ENCODE measurements around the gene CCBE1. TPM values are rescaled to one million over a fixed set of nuclear protein-coding genes. Genes with fewer than 3 reads are reported as not detected.
"Not testable (repeated sequence)": the region's sequence is repeated elsewhere in the genome, so short reads cannot be mapped to it uniquely, and the experiment has no call there.

The CCBE1 gene
- polyA plus RNA-seq, 3 donors: 28.0 to 35.2 (median 32.8) TPM

GRCh38 chr18:59694824-59695223 lies 2.4 kb downstream of the CCBE1 start:
- no peak for DNase-seq (ENCODE audit: extremely low read depth in 1 of 11, low read depth in 9 of 11, low spot score in 4 of 11)

- no peak for DNase-seq (ENCODE audit: extremely low read depth in 1 of 11, low read depth in 9 of 11, low spot score in 4 of 11)
Measured at GRCh38 chr18:59691996-59692395, 5.2 kb downstream of the CCBE1 start.

- DNase-seq (ENCODE audit: extremely low read depth in 1 of 11, low read depth in 9 of 11, low spot score in 4 of 11): no peak
Measured at GRCh38 chr18:59690996-59691395, 6.2 kb downstream of the CCBE1 start.

GRCh38 chr18:59690186-59690982 lies 6.8 kb downstream of the CCBE1 start:
- no peak for DNase-seq (ENCODE audit: extremely low read depth in 1 of 11, low read depth in 9 of 11, low spot score in 4 of 11)

DNA sequence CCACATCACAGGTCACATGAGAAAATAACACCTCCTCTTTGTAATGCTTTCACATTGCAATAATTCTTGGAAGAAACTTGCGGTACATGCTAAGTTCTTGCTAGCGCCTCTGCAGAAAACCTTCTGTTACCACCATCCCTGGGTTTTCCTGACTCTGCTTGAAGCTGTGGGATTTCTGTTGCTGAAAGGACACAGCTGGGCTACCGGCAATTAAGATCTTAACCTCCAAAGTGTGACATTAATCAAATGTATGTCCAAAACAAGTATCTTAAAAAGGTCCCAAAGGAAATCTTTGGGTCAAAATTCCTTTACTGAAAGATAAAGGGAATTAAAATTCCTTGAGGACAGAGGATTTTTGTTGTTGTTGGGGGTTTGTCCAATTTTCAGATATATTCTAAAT lies 7.5 kb downstream of the CCBE1 start:
- DNase-seq (ENCODE audit: extremely low read depth in 1 of 11, low read depth in 9 of 11, low spot score in 4 of 11): peak in 1 of 11 donors; percentile 35

GRCh38 chr18:59686260-59686659 lies 11.0 kb downstream of the CCBE1 start:
- no peak for DNase-seq (ENCODE audit: extremely low read depth in 1 of 11, low read depth in 9 of 11, low spot score in 4 of 11)

DNA sequence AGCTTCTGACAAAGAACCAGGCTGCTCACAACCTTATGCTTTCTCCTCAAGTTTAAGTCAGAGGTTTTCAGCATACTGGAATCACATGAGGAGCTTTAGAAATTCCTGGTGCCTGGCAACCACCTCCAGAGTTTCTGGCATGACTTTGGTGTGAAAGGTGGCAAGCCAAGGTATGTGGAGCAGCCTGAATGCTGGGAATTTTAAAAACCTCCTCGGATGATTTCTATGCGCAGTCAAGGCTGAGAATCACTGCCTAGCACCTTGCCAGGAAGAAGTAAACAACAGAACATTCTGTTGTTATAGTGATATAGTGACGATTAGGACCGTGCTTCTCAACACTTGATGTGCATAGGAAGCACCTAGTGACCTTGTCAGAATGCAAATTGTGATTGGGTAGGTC lies 11.7 kb downstream of the CCBE1 start:
- no peak for DNase-seq (ENCODE audit: extremely low read depth in 1 of 11, low read depth in 9 of 11, low spot score in 4 of 11)

DNA sequence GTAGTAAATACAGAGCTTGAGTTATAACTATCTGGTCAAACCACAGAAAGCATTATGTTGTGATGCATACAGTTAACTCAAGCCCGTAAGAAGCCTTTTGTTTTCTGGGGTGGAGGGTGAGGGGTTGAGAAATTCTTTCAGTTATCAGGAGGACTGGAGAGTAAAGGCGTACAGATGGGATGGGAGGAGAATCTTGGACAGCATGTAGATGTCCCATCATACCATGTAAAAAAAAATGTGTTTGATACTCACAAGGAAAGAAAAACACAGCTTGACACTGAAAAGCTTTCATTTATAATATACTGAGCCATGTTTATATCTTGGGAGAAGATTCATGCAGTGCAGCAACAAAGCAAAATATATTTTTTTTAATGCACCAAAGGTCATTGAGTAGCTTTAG lies 12.4 kb downstream of the CCBE1 start:
- DNase-seq (ENCODE audit: extremely low read depth in 1 of 11, low read depth in 9 of 11, low spot score in 4 of 11): no peak

DNA sequence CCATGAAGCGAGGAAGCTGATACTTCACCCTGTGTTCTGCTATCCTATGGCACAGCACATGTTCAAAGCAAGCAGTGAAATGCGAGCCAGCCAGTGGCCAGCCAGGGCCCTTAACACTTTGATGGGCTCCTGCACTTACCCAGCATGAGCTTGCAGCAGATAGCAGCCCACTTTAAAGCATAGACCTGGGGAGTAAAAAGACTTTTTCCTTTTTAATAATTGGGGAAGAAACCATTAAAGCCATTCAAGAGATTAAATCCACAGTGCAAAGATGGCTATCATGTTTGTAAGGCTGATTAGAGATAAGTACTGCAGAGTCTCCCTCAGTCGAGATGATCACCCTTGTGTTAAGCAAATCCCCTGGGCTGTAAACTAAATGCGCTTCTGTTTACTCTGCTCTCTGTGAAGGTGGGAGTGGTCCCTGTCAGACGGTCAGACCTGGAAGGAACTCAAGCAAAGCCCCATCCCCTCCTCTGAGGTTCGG lies 15.7 kb downstream of the CCBE1 start:
- no peak for DNase-seq (ENCODE audit: extremely low read depth in 1 of 11, low read depth in 9 of 11, low spot score in 4 of 11)

DNA sequence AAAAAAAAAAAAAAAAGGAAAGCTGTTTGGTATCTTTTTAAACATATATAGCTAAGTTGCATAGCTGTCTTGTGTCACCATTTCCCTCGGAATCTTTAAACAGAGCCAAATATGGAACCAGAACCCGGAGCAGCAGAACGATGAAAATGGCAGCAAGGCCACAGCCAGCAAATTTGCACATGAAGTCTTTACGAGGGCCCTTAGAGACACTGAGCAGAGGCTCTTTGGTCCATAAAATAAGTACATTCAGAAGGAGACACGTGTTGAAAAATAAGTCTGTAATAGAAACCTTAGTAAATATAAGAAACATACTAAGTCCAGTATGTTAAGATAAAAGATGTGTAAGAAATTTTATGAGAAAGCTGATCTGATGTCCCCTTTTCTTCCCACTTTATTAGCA lies 16.2 kb downstream of the CCBE1 start:
- DNase-seq (ENCODE audit: extremely low read depth in 1 of 11, low read depth in 9 of 11, low spot score in 4 of 11): no peak

DNA sequence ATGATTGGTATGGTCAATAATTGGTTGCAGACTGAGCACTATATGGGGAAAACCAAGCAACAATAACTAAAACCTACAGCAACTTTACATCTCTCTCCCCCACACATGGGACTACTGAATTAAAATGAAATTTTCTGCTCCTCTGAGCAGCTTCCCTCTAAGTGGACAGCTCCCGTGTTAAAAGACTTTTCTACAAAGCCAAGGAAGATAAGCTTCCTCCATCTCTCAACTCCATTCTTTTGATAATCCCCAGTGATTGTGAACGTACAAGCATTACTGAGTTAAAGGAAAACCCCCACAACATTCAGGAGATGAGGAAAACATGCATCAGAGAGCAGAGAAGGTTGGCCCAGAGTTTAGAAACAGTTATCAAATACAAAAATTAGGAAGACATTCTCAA lies 21.9 kb downstream of the CCBE1 start:
- DNase-seq (ENCODE audit: extremely low read depth in 1 of 11, low read depth in 9 of 11, low spot score in 4 of 11): no peak

GRCh38 chr18:59674903-59675270 lies 22.3 kb downstream of the CCBE1 start:
- no peak for DNase-seq (ENCODE audit: extremely low read depth in 1 of 11, low read depth in 9 of 11, low spot score in 4 of 11)

- DNase-seq (ENCODE audit: extremely low read depth in 1 of 11, low read depth in 9 of 11, low spot score in 4 of 11): no peak
Measured at GRCh38 chr18:59674186-59674902, 22.9 kb downstream of the CCBE1 start.

DNA sequence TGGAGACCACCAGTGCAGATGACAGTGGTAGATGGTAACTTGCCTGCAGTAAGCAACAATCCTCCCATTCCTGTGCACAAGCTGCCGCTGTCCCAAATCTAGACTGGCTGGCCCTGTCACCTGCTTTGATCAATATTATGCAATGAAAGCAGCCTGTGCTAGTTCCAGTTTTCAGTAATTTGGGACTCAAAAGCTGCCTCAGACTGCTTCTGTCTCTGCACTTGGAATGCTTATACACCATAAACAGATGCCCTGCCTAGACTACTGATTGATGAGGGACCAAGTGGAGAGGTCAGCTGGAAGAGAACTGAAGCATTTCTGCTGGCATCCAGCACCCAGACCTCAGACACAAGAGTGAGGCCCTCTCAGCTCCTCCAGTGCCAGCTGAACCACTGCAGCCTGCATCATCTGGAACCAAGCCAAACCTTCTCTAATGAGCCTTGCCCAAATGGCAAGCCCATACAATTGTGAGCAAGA lies 24.9 kb downstream of the CCBE1 start:
- no peak for DNase-seq (ENCODE audit: extremely low read depth in 1 of 11, low read depth in 9 of 11, low spot score in 4 of 11)

DNA sequence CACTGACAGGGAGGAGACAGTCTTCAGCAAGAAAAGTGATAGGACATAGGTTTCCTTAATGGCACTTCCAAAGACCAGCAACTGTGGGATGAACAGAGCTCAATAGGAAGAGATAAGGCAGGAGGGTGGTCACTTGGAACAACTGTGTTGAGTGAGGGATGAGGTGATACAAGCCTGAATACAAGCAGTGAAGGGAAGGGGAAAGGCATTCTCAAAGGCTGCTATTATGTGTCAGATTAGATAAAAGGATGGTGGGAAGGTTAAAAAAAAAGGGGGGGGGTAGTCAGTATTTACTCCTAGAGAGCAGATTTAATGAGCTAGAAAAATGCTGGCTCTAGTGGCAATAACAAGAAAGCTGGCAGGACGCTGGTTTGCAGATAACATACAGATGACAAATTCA lies 25.7 kb downstream of the CCBE1 start:
- DNase-seq (ENCODE audit: extremely low read depth in 1 of 11, low read depth in 9 of 11, low spot score in 4 of 11): no peak

- no peak for DNase-seq (ENCODE audit: extremely low read depth in 1 of 11, low read depth in 9 of 11, low spot score in 4 of 11)
Measured at GRCh38 chr18:59669872-59670657, 27.2 kb downstream of the CCBE1 start.

GRCh38 chr18:59667488-59667887 lies 29.7 kb downstream of the CCBE1 start:
- no peak for DNase-seq (ENCODE audit: extremely low read depth in 1 of 11, low read depth in 9 of 11, low spot score in 4 of 11)

DNA sequence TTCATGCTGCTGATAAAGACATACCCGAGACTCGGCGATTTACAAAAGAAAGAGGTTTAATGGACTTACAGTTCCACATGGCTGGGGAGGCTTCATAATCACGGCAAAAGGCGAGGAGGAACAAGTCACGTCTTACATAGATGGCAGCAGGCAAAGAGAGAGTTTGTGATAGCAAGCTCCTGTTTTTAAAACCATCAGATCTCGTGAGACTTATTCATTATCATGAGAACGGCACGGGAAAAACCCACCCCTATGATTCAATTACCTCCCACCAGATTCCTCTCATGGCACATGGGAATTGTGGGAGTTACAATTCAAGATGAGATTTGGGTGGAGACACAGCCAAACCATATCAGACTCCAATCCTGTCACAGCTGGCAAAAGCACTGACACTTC lies 31.2 kb downstream of the CCBE1 start:
- not testable (repeated sequence) for DNase-seq (ENCODE audit: extremely low read depth in 1 of 11, low read depth in 9 of 11, low spot score in 4 of 11)

GRCh38 chr18:59665057-59666006 lies 31.9 kb downstream of the CCBE1 start:
- no peak for DNase-seq (ENCODE audit: extremely low read depth in 1 of 11, low read depth in 9 of 11, low spot score in 4 of 11)

Measured in renal cortex interstitium (tissue), 11 donors.